HG02852 (cell line): ENCODE measurements around the gene ADAP1.
"Not testable (repeated sequence)": the region's sequence is repeated elsewhere in the genome, so short reads cannot be mapped to it uniquely, and the experiment has no call there.

Experiments
- ATAC-seq: cut with Tn5 transposase; IDR thresholded peaks from one replicate; pipeline ENCODE4 v1.9.1; 2021; ENCODE audit warnings: mild to moderate bottlenecking, moderate library complexity; ENCODE audit not compliant: unreplicated experiment

Gene ADAP1

DNA sequence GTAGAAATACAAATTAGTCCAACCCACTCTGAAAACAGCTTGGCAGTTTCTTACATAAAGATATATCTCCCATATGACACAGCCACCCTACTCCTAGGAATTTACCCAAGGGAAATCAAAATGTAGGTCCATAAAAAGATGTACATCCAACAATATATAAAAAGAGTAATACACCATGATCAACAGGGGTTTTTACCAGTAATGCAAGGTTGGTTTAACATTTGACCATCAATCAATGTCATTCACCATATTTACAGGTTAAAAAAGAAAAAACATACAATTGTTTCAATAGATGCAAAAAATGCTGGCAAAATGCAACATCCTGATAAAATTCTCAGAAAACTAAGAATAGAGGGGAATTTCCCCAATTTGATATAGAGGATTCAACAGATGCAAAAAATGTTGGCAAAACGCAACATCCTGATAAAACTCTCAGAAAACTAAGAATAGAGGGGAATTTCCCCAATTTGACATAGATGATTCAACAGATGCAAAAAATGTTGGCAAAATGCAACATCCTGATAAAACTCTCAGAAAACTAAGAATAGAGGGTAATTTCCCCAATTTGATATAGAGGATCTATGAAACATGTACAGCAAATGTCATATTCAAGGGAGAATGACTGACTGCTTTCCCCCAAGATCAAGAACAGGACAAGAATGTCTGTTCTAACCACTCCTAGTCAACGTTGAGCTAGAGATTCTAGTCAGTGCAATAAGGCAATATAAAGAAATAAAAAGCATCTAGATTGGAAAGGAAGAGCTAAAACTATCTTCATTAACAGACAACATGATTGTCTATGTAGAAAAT is 13.7 kb downstream of the ADAP1 start:
- ATAC-seq = no peak

DNA sequence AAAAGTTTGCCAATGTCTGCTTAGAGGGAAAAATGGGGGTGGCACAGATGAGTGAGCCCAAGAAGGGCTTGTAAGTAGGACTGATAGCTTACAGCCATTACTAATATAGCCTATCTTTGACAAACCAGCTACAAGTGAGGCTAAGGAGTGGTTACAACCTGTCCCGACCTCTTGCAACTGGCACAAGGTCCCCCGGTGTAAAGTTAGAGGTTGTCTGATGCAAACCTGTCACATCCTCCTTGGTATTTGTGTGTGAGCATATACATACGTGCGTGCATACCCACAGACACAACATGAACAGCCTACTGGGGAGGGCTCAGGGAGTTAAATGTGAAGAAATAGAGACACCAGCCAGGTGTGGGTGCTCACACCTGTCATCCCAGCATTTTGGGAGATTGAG is 14.6 kb downstream of the ADAP1 start:
- no peak for ATAC-seq

DNA sequence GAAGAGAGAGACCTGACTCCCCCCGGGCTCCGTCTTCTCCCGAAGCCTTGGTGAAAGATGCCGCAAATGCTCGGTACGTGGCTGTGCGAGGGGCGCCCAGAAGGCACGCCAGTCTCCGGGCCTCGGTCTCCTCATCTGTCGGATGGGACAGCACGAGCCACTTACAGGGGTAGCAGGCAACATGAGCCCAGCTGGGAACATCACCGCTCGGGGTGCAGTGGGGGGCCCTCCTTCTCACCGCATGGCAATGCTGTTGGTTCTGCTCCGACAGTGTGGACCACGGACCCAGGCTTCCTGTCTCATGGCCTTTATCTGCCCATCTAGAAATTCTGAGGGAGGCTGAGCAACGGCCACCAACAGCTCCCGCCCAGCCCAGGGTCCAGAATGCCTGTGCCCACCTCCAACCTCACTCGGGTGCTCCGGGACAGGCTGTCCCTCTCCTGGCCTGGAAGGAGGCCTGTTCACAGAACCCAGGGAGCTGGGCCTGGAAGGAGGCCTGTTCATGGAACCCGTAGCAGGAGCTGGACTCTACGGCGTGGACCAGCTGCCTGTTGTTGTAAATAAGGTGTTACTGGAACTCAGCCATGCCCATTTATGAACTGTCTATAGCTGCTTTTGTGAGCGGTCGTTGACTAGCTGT is 15.8 kb downstream of the ADAP1 start:
- ATAC-seq = no peak

DNA sequence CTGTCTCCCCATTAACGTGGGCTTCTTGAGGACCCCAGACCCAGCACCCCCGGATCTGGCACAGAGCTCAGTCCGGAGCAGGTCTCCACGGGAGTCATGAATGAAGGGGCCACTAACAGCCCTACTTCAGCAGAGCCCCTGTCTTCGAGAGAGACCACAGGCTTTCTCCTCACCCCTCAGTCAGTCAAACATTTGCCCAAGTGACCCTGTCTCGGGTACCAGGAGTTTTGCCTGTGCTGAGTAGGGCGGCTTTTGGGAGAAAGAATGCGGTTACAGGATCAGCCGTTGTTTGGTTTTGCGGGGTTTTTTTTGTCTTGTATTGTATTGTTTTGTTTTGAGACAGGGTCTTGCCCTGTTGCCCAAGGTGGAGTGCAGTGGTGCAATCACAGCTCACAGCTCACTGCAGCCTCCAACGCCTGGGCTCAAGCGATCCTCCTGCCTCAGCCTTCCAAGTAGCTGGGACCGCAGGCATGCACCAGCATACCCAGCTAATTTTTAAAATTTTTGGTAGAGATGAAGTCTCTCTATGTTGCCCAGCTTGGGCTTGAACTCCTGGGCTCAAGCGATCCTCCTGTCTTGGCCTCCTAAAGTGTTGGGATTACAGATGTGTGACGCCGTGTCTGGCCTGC is 16.5 kb downstream of the ADAP1 start:
- no peak for ATAC-seq

DNA sequence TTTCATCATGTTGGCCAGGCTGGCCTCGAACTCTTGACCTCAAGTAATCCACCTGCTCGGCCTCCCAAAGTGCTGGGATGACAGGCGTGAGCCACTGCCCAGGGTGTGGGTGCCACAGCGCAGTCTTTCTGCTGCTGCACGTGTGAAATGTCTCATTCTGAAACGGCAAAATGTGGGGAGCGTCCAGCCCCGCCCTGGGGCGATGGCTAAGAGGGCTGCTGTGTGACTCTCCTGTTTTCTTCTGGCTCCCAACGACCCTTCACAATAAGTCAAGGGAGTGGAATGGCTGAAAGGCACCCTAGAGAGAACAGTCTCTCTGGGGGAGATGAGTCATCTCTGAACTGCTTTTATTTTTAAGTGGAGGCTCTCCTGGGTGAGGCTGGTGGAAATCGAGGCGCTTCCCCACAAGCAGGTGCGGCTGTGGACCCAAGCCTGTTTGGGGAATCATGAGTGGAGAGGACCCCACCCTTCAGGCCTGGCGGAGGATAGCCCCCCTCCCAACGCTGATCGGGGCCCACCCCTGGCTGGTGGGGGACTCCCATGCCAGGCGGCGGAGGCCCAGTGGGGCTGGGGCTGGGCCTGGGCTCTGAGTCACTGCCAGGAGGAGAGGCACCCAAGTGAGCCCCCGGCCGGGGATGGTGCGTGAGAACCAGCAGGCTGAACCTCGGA is 18.0 kb downstream of the ADAP1 start:
- peak; percentile 90 for ATAC-seq

DNA sequence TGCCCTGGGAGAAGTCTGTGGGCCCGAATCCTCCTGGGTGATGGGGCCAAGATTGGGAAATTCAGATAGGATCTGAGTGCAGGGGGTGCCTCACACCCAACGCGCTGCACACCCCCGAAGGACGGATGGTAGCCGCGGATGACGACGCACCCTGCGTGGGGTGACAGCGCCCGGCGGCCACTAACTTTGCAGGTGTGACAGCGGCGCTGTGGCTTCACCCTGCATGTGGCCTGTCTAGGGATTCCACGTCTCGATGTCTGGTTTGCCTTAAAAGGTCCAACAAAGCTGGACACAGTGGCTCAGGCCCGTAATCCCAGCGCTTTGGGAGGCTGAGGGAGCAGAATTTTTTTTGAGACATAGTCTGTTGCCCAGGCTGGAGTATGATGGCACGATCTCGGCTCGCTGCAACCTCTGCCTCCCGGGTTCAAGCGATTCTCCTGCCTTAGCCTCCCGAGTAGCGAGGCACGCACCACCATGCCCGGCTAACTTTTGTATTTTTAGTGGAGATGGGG is 18.6 kb downstream of the ADAP1 start:
- ATAC-seq = no peak

DNA sequence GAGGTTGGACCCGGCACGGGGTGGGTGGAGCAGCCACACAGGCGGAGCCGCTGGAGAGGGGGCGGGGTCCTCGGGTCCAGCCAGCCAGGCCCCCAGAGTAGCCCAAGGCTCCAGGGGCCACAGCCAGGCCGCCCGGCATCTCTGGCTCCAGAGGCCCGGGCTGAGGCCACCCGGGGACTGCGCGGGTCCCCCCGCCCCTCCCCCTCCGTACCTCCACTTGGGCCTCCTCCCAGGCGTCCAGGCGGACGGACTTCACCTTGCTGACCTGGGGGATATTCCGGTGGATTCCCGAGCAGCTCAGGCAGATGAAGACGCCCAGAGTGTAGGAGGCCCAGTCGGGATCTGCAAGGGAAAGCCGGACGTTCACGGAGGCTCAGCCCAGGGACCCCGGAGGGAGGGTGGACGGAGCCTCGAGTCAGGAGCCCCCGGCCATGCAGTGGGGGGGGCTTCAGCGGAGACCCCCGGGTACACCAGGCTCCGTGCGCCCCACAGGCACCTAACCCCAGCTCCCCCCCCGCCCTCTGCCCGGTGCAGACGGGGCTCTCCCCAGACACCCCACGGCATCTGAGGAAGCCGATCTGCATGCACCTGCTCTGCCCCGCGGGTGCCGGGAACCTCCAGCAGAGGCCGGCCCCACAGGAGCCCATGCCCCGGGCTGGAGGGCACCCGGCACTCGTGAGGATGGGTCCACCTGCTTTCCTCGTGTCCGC is 19.2 kb downstream of the ADAP1 start:
- no peak for ATAC-seq

DNA sequence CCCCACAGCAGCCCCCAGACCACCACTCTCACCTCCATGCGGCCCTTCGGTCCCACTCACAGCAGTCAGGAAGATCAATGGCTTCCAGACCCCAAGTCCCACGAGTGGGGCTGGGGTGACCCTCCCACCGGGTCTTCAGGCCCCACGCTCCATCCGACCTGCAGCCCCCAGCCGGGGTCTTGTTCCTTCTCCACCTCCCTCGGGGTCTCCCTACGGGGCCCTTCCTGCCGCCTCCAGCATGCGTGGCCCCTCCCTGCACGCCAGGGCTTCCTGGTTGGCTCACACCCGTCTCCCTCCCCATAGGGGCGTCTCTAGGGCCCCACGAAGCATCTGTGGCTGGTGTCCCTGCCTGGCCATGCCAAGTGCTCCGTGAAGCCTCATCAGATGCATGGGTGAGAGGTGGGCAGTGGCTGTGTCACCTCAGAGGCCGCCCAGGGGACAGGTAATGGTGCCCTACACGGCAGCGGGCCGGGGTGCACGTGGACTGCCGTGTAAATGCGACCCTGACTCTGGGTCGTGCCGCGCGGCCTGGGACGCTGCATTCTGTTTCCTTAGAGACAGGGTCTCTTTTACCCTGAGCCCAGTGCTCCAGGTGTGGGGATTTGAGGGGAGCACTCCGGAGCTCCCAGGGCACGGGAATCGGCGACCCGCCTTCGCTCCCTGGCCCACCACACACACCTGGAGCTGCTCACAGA is 19.9 kb downstream of the ADAP1 start:
- ATAC-seq = no peak

DNA sequence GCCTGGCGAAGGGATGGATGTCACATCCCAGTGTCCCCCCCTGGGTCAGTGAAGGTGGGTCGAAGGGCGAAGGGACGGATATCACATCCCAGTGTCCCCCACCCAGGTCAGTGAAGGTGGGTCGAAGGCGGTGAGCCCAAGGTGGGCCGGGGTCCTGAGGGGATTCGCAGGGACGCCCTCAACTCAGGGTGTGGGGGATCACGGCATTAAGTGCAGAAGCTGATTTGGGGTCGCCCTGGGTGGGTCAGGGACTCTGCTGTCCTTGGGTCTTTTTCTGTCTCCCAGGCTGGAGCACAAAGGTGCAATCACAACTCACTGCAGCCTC is 21.9 kb downstream of the ADAP1 start:
- ATAC-seq = no peak

DNA sequence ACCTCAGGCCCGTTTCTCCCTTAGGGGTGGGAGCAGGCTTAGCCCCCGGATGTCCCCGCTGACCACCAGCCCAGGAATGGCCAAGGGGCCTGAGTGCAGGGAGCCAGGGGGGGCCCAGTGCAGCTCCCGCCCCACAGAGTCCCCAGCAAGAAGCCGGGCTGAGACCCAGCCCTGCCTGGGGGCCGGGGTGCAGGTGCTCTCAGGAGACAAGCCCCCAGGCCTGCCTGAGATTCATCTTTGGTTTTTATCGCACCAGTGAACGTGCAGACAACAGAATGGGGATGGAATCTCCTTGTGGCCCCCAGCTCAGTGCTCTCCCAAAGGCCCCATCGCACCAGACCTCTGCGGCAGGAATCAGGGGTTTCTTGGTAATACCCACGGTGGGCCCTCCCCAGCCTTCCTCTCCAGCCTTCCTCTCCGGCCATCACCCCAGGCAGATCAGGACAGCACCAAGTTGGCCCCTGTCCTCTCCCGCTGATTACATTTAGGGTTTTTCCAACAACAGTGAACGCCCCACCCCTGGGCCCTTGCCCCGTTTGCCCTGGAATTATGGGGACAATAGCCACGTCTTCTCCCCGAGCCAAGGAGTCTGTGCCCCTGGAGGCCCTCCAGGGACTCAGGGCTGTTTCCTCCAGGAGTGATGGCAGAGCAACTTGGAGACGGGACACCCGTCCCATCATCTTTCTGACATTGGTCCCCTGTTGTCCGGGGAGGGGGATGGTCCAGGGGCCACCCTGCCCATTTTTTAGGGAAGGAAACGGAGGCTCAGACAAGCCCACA is 22.4 kb downstream of the ADAP1 start:
- no peak for ATAC-seq

DNA sequence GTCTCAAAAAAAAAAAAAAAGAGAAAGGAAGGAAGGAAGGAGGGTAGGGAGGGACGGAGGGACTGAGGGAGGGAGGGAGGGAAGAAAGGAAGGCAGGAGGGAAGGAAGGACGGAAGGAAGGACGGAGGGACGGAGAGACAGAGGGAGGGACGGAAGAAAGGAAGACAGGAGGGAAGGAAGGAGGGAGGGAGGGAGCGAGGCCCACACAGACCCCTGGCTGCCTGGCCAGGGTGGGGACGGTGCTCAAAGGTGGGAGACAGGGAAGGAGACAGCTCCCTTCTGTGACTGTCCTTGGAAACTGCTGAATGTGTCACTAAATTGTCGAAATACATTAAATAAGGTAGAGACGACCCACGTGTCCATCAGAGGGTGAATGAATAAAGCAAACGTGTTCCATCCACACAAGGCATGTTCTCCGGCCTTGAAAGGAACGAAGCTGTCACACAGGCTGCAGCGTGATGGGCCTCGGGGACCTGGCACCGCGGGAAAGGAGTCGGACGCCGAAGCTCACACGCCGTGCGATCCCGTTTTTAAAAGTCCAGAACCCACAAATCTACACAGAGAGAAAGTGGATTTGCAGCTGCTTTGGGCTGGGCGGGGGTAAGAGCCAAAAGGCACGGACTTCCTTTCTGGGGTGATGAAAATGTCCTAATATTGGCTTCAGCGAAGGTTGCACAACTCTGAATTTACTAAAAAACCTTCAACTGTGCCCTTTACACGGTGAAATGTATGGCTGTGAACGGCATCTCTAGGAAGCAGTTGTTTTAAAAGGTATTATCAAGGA is 23.3 kb downstream of the ADAP1 start:
- no peak for ATAC-seq

DNA sequence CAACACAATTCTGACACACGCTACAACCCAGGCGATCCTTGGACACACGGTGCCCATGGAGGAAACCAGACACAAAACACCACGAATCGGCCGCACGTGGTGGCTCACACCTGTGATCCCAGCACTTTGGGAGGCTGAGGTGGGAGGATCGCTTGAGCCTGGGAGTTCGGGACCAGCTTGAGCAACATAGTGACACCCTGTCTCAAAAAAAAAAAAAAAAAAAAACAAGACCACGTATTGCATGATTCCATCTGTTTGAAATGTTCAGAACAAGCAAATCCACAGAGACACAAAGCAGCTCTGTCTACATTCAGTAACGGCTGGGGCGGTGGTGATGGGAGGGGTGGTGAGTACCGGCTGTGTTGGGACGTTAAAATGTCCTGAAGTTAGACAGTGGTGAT is 25.2 kb downstream of the ADAP1 start:
- no peak for ATAC-seq

DNA sequence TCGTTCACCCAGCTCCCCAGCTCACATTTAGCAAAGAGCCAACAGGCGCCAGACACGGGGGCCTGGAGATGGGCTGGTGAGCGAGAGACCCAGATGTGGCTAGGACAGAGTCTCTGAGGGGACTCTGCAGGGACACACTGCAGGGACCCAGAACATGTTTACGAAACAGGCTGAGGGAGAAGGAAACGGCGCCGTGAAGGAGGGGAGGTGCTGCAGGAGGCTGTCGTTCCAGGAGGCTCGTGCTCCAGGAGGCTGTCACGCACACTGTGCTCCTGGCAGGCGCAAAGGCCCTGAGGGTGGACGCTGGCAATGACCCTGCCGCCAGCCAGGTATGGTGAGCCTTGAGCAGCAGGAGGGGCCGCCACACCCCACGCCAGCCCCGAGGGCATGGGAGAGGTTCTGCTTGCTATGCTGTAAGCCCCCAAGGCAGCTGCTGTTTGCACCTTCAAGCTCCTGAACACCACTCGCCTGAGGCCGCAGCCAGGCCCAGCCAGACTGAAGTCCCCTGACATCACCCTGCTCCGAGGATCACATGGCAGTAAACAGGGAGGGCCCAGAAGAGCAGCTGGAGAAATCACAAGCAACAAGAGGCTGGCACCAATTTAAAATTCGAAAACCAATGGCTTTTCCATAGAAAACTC is 27.3 kb downstream of the ADAP1 start:
- ATAC-seq = no peak

DNA sequence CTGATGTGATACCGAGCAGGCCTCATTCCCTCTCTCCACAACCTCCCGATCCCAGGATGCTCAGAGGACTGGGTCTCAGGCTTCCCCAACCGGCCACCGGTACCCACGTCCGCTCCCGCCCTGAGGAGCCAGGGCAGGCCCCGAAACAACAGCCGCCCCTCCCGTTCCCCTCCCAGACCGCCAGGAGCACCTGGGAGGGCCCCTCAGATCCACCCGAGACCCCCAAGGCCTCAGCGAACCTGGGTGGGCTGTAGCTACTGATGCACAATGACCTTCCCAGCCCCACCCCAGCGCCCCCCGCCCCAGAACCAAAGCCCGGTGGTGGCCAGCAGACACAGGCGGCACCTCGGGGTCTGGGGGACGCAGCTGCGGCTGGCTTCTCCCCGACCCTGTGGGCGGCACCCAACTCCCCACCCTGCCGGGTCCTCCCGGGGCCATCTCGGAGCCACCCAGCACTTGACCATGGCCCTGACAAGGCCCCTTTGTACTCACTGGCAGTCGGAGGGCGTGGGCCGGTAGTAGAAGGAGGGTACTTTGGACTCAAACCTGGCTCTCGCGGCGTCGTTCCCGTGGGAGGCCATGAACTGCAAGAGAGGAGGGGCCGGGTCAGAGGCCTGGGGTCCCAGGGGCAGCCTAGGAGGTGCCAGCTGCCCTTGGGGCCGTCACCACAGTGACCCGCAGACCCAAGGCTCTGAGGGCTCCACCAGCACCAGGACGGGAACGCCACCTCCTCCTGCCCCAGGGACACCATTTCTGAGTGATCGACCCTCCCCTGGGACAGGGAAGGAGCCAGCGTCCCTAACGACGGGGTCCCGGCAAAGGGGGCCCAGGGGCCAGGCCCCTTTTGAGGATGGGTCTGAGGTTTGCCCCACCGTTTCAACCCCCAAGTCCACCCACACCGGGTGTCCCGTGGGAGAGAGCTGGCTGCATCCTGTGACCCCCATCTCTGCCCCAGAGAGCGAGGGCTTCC is 28.1 kb downstream of the ADAP1 start:
- no peak for ATAC-seq

DNA sequence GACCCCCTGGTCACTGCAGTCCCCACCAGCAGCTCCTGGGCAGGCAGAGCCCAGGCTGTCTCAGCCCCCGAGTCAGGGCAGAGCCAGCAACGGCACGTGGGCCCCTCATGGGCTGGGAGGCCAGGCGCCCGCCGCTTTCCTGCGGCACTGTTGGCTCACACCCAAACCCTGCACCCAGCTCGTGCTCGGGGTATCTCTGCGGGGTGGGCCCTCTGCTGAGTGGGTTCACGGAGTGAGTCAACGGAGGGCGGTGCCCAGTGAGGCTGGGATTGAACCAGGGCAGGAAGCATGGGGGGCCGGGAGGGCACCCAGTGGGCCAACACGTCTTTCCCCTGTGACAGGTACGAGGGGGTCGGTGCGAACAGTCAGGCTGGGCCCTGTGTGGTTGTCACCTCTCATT is 28.9 kb downstream of the ADAP1 start:
- no peak for ATAC-seq

DNA sequence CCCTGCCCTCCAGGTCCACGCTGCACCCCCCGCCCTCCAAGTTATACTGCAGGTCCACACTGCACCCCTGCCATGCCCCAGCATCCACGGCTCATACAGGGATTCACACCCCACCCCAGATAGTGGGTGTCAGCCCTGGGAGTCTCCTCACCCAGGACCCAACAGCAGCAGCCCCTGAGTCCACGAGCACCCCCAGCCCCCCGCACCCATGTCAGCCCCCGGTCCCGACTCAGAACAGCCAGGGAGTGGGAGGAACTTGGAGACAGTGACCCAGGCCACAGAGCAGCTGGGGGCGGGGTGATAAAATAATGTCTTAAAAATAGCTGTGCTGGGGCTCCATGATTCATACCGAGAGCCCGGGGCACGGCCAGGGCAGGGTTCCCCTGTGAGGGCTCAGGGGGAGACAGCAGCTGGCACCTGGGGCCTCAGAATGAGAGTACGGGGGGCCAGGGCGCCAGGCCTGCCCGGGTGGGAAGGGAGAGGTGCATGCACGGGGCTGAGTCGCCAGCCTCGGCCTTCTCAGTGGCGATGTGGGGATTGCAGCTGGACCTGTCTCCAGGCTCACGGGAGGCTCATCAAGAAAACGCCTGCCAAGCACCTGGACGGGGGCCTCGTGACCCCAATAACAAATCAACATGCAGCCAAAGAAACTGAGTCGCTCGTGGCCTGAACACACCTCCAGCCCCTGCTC is 29.8 kb downstream of the ADAP1 start:
- ATAC-seq = peak; percentile 44

DNA sequence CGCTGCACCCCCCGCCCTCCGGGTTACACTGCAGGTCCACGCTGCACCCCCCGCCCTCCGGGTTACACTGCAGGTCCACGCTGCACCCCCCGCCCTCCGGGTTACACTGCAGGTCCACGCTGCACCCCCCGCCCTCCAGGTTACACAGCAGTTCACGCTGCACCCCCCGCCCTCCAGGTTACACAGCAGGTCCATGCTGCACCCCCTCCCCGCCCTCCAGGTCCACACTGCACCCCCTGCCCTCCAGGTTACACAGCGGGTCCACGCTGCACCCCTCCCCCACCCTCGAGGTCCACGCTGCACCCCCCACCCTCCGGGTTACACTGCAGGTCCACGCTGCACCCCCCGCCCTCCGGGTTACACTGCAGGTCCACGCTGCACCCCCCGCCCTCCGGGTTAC is 30.4 kb downstream of the ADAP1 start:
- not testable (repeated sequence) for ATAC-seq
